SK-N-SH treated with all-trans-retinoic acid at 6 μM for 48 hours (cell line): ENCODE data around the gene RRH.

Experiments used
- ARNTL ChIP-seq: fragments of 450-650 bp; formaldehyde crosslinking; IDR thresholded peaks from 2 replicates; pipeline ENCODE4 v1.5.0; 2020; ENCODE audit warnings: low read depth, mild to moderate bottlenecking, moderate library complexity, borderline replicate concordance
- BACH2 ChIP-seq: fragments of 250-450 bp; sonication (Bioruptor Pico); IDR thresholded peaks from 2 replicates; pipeline ENCODE4 v1.9.0; 2021; ENCODE audit warnings: mild to moderate bottlenecking, borderline replicate concordance
- ESRRG ChIP-seq: fragments of 250-450 bp; sonication (Bioruptor Pico); IDR thresholded peaks from 2 replicates; pipeline ENCODE4 v1.6.1; 2021; ENCODE audit warnings: mild to moderate bottlenecking
- PPARA ChIP-seq: fragments of 250-450 bp; sonication (Bioruptor Pico); IDR thresholded peaks from 2 replicates; pipeline ENCODE4 v1.5.0; 2020; ENCODE audit warnings: mild to moderate bottlenecking, borderline replicate concordance
- ZFP3 ChIP-seq: fragments of 250-450 bp; sonication (Bioruptor Pico); IDR thresholded peaks from 2 replicates; pipeline ENCODE4 v1.5.0; 2020; ENCODE audit warnings: mild to moderate bottlenecking, moderate library complexity
- ZFP30 ChIP-seq: fragments of 450-650 bp; formaldehyde crosslinking; IDR thresholded peaks from 2 replicates; pipeline ENCODE4 v1.5.0; 2022; ENCODE audit warnings: mild to moderate bottlenecking, moderate library complexity
- ZNF8 ChIP-seq: fragments of 450-650 bp; formaldehyde crosslinking; IDR thresholded peaks from 2 replicates; pipeline ENCODE4 v1.5.0; 2020; ENCODE audit warnings: mild to moderate bottlenecking, moderate library complexity
- TF ChIP-seq, protein P1 (sequence below): fragments of 250-450 bp; sonication (Bioruptor Pico); IDR thresholded peaks from 2 replicates; pipeline ENCODE4 v1.5.1; 2020; ENCODE audit warnings: low read depth, mild to moderate bottlenecking, moderate library complexity
- TF ChIP-seq, protein P2 (sequence below): fragments of 250-450 bp; sonication (Bioruptor Pico); IDR thresholded peaks from 2 replicates; pipeline ENCODE4 v1.8.0; 2020; ENCODE audit warnings: mild to moderate bottlenecking, moderate library complexity, borderline replicate concordance

DNA sequence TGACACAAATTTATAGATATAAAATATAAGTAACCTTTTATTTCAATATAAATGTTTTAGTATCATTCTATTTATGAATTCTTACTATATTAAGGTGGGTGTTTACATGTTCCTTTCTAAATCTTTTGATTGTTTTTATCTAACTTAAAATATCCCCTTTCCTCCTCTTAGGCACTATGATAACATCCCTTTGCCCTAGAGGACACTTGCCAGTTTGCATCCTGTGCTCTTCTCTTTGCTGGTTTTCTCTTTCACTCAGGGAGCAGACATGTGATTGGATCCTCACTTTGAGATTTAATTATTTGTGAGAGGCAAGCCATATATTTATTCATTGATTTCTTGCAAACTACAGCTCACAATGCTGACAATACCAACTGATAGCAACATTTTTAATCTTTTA lies 36.4 kb downstream of the RRH start:
- TF ChIP-seq ZFP3 (CRISPR knock-in tag) = no peak
- no peak for TF ChIP-seq ZFP30 (CRISPR knock-in tag)
- TF ChIP-seq BACH2 (CRISPR knock-in tag) = no peak
- TF ChIP-seq ARNTL (CRISPR knock-in tag) = no peak
- TF ChIP-seq ESRRG (CRISPR knock-in tag) = no peak
- TF ChIP-seq ZNF8 (CRISPR knock-in tag) = no peak
- TF ChIP-seq, protein P1, sequence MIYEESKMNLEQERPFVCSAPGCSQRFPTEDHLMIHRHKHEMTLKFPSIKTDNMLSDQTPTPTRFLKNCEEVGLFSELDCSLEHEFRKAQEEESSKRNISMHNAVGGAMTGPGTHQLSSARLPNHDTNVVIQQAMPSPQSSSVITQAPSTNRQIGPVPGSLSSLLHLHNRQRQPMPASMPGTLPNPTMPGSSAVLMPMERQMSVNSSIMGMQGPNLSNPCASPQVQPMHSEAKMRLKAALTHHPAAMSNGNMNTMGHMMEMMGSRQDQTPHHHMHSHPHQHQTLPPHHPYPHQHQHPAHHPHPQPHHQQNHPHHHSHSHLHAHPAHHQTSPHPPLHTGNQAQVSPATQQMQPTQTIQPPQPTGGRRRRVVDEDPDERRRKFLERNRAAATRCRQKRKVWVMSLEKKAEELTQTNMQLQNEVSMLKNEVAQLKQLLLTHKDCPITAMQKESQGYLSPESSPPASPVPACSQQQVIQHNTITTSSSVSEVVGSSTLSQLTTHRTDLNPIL = no peak
- no peak for TF ChIP-seq PPARA (CRISPR knock-in tag)
- TF ChIP-seq, protein P2, sequence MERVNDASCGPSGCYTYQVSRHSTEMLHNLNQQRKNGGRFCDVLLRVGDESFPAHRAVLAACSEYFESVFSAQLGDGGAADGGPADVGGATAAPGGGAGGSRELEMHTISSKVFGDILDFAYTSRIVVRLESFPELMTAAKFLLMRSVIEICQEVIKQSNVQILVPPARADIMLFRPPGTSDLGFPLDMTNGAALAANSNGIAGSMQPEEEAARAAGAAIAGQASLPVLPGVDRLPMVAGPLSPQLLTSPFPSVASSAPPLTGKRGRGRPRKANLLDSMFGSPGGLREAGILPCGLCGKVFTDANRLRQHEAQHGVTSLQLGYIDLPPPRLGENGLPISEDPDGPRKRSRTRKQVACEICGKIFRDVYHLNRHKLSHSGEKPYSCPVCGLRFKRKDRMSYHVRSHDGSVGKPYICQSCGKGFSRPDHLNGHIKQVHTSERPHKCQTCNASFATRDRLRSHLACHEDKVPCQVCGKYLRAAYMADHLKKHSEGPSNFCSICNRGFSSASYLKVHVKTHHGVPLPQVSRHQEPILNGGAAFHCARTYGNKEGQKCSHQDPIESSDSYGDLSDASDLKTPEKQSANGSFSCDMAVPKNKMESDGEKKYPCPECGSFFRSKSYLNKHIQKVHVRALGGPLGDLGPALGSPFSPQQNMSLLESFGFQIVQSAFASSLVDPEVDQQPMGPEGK (CRISPR knock-in tag) = no peak
